RWPE1 (cell line): Measurements from ENCODE around the gene SLC38A10.

Experiments
- CTCF ChIA-PET: fragments of 350-600 bp; sonication (Branson Sonifier 250); formaldehyde crosslinking; extraction: SDS; loops from one replicate; lab custom pipeline; 2021; lab: Yijun Ruan, JAX
- POLR2A ChIA-PET: fragments of 400-600 bp; formaldehyde crosslinking; extraction: SDS; loops from one replicate; lab custom pipeline; 2020; ENCODE audit warnings: antibody characterized with exemption; ENCODE audit not compliant: low non-redundant PET; lab: Yijun Ruan, JAX
- DNase-seq: peaks from one replicate; pipeline ENCODE4 v3.0.0; 2012; ENCODE audit warnings: low spot score
- H3K27ac ChIP-seq: fragments of 450-650 bp; 2 replicates; pipeline ENCODE4 v1.5.1; 2017
- CTCF ChIP-seq: fragments of 450-650 bp; conservative IDR thresholded peaks from 2 replicates; pipeline ENCODE4 v1.5.1; 2017; ENCODE audit warnings: low read depth, mild to moderate bottlenecking

The SLC38A10 gene

GRCh38 chr17:81196505-81197408 lies 98.3 kb downstream of the SLC38A10 start:
- POLR2A ChIA-PET = no interaction called here
- no peak overlapping the region for H3K27ac ChIP-seq
- TF ChIP-seq CTCF = no peak
- CTCF ChIA-PET = interaction anchor here (0.6 kb wide), 1 partner anchor 74 kb away, joined by 3 read pairs; no protein-coding TSS in a partner anchor
- DNase-seq = no peak

- CTCF ChIA-PET = interaction anchor here (0.6 kb wide), 1 partner anchor 75 kb away, joined by 3 read pairs; no protein-coding TSS in a partner anchor
- no peak for DNase-seq
- POLR2A ChIA-PET = no interaction called here
- H3K27ac ChIP-seq = peak overlapping the region; percentile 29
- TF ChIP-seq CTCF = no peak
Measured at GRCh38 chr17:81195941-81196495, 99.1 kb downstream of the SLC38A10 start.
